Erythroblast (primary cell): Measurements from ENCODE around the gene MAGEA10.
"Not testable (repeated sequence)": the region's sequence is repeated elsewhere in the genome, so short reads cannot be mapped to it uniquely, and the experiment has no call there.

Source experiments
- GATA1 ChIP-seq: IDR thresholded peaks from 2 replicates; pipeline ENCODE4 v1.6.1; 2011; ENCODE audit warnings: low read depth, mild to moderate bottlenecking, control low read depth, low read length, moderate library complexity
- POLR2A ChIP-seq: IDR thresholded peaks from 2 replicates; pipeline ENCODE4 v1.6.1; 2011; ENCODE audit warnings: mild to moderate bottlenecking, low read length

DNA sequence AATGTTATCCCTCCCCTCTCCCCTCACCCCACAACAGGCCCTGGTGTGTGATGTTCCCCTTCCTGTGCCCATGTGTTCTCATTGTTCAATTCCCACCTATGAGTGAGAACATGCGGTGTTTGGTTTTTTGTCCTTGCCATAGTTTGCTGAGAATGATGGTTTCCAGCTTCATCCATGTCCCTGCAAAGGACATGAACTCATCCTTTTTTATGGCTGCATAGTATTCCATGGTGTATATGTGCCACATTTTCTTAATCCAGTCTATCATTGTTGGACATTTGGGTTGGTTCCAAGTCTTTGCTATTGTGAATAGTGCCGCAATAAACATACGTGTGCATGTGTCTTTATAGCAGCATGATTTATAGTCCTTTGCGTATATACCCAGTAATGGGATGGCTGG, 35.5 kb upstream of the MAGEA10 start:
- TF ChIP-seq POLR2A, GATA1: not testable (repeated sequence)
